Measurements from ENCODE around the gene DNAH12.

DNA sequence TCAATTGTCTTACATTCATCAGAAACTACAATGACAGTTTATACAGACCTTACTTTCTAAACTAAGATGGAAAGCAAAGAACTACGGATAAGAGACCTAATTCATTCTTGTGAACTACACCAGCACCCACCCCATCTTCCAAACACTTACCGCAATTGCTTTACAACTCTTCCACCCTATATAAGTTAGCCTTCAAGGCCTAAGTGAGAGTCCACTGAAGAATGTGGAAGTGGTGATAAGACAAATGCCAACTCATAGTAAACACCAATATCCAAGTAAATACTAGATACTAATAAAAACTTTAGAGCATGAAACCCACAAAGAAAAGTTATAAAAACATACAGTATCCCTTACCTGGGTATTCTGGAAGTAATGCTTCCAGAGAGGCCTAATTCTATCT lies 39.4 kb upstream of the DNAH12 start:
- TF ChIP-seq, protein P1, sequence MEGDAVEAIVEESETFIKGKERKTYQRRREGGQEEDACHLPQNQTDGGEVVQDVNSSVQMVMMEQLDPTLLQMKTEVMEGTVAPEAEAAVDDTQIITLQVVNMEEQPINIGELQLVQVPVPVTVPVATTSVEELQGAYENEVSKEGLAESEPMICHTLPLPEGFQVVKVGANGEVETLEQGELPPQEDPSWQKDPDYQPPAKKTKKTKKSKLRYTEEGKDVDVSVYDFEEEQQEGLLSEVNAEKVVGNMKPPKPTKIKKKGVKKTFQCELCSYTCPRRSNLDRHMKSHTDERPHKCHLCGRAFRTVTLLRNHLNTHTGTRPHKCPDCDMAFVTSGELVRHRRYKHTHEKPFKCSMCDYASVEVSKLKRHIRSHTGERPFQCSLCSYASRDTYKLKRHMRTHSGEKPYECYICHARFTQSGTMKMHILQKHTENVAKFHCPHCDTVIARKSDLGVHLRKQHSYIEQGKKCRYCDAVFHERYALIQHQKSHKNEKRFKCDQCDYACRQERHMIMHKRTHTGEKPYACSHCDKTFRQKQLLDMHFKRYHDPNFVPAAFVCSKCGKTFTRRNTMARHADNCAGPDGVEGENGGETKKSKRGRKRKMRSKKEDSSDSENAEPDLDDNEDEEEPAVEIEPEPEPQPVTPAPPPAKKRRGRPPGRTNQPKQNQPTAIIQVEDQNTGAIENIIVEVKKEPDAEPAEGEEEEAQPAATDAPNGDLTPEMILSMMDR (IDR thresholded peaks at IDR 0.05 in 2 of 3, conservative IDR thresholded peaks at IDR 0.05 in 1 of 3; ENCODE audit: control insufficient read depth in 2 of 3, extremely low read depth in 1 of 3, insufficient read depth in 1 of 3, low read depth in 3 of 3, low read length in 3 of 3) = no peak
- no peak for TF ChIP-seq ZNF207 (IDR thresholded peaks at IDR 0.05; ENCODE audit: borderline replicate concordance)
- no peak for TF ChIP-seq EZH2 (IDR thresholded peaks at IDR 0.05; ENCODE audit: borderline replicate concordance, control insufficient read depth, low read depth, low read length)
- no peak for TF ChIP-seq CREB1 (IDR thresholded peaks at IDR 0.05; ENCODE audit: low read depth)
- no peak for TF ChIP-seq POLR2A (IDR thresholded peaks at IDR 0.05; ENCODE audit: low read depth, low read length)
- no peak for TF ChIP-seq ETV6 (conservative IDR thresholded peaks at IDR 0.05 in 1 of 2, IDR thresholded peaks at IDR 0.05 in 1 of 2; ENCODE audit: borderline replicate concordance in 1 of 2, low read depth in 1 of 2)
